Inferior parietal cortex (tissue), 1 donor: Measurements from ENCODE around the gene TDRD12.

Source experiments
- DNase-seq: peaks from one replicate; pipeline ENCODE4 v3.0.0-alpha.2; 2016; ENCODE audit errors: extremely low spot score

The TDRD12 gene

GRCh38 chr19:32719611-32720059, at the start of gene TDRD12:
TDRD12 (plus strand) TSS chr19:32719767; CDS start chr19:32720073, 306 bp downstream.
- DNase-seq, result no peak

GRCh38 chr19:32671883-32672593, 47.5 kb upstream of the TDRD12 start:
- no peak for DNase-seq

- no peak for DNase-seq
Observed at GRCh38 chr19:32672841-32673240, 46.7 kb upstream of the TDRD12 start.

GRCh38 chr19:32673573-32673972, 46.0 kb upstream of the TDRD12 start:
- no peak for DNase-seq

- DNase-seq, result no peak
Observed at GRCh38 chr19:32674153-32674930, 45.2 kb upstream of the TDRD12 start.

GRCh38 chr19:32674931-32675719, 44.4 kb upstream of the TDRD12 start, which contains the start of gene ANKRD27:
ANKRD27 (minus strand) TSS chr19:32675180; CDS start chr19:32659015, 16,165 bp downstream.
- DNase-seq, result peak; percentile 99

GRCh38 chr19:32675720-32676185, 43.8 kb upstream of the TDRD12 start, which contains the start of gene RGS9BP:
RGS9BP (plus strand) TSS chr19:32675848; CDS start chr19:32676264, 416 bp downstream.
- no peak for DNase-seq

- DNase-seq, result no peak
Observed at GRCh38 chr19:32676186-32676894, 43.2 kb upstream of the TDRD12 start.

GRCh38 chr19:32676895-32677359, 42.6 kb upstream of the TDRD12 start:
- no peak for DNase-seq

GRCh38 chr19:32677657-32678056, 41.9 kb upstream of the TDRD12 start:
- DNase-seq, result no peak

- DNase-seq, result no peak
Observed at GRCh38 chr19:32680986-32681385, 38.6 kb upstream of the TDRD12 start.

GRCh38 chr19:32682317-32682716, 37.2 kb upstream of the TDRD12 start:
- no peak for DNase-seq

- DNase-seq, result no peak
Observed at GRCh38 chr19:32686847-32687475, 32.6 kb upstream of the TDRD12 start.

- DNase-seq, result no peak
Observed at GRCh38 chr19:32687681-32688080, 31.9 kb upstream of the TDRD12 start.

- DNase-seq, result no peak
Observed at GRCh38 chr19:32688311-32688710, 31.3 kb upstream of the TDRD12 start.

GRCh38 chr19:32691291-32691951, 28.1 kb upstream of the TDRD12 start, which contains the start of gene NUDT19:
NUDT19 (plus strand) TSS chr19:32691821; CDS start chr19:32691961, 140 bp downstream.
- DNase-seq, result peak; percentile 80

GRCh38 chr19:32691952-32692726, 27.4 kb upstream of the TDRD12 start:
- DNase-seq, result peak; percentile 46

GRCh38 chr19:32692727-32693061, 26.9 kb upstream of the TDRD12 start:
- DNase-seq, result no peak
